ENCODE results near the gene USP21.

Gene USP21

DNA sequence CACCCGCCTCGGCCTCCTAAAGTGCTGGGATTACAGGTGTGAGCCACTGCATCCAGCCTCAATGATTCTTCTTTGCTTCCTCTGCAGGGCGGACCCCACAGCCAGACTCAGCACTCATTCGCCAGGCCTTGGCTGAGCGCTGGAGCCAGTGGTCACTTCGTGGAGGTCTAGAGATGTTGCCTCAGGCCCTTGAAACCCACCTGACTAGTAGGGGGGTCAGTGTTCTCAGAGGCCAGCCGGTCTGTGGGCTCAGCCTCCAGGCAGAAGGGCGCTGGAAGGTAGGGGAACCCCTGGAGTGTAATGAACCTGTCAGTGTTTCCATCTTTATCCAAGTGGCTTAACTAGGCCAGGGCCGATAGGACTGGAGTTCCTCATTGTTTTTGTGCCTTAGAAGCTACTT is 9.6 kb downstream of the USP21 start:
- no peak overlapping the region for H2BK5ac ChIP-seq (ENCODE audit: low read length)
- H4K8ac ChIP-seq (ENCODE audit: low read depth, low read length), result no peak overlapping the region
- no peak for DNase-seq
- no peaks in the 10 kb centered on the region for H3K27me3 ChIP-seq (ENCODE audit: insufficient read depth, low read length, poor library complexity)
- H4K5ac ChIP-seq (ENCODE audit: low read length), result no peak overlapping the region
- H3K4me2 ChIP-seq (ENCODE audit: low read length), result no peak overlapping the region
- no peak overlapping the region for H3K9ac ChIP-seq (ENCODE audit: low read length)
- no peak overlapping the region for H3K27ac ChIP-seq (ENCODE audit: low read depth, low read length)
- H3K56ac ChIP-seq (ENCODE audit: low read length), result no peak overlapping the region
- H3K18ac ChIP-seq (ENCODE audit: low read length), result no peak overlapping the region
- no peak overlapping the region for H3K23ac ChIP-seq (ENCODE audit: low read length)
- no peak overlapping the region for H2BK15ac ChIP-seq (replicated peaks; ENCODE audit: low read depth)
- no peak overlapping the region for H2AK5ac ChIP-seq (ENCODE audit: low read length)
- no peak overlapping the region for H2BK120ac ChIP-seq (ENCODE audit: low read depth, low read length)
- no peaks in the 10 kb centered on the region for H3K79me2 ChIP-seq (ENCODE audit: control insufficient read depth, insufficient read depth, low read length)
- no peaks in the 10 kb centered on the region for H3K79me1 ChIP-seq (ENCODE audit: low read length)
- H3K36me3 ChIP-seq (ENCODE audit: control insufficient read depth, insufficient read depth, low read length), result peaks cover 10% of the 10 kb centered on the region
- H3K4me1 ChIP-seq (ENCODE audit: control insufficient read depth, low read depth, low read length), result no peaks in the 10 kb centered on the region
- H3K4me3 ChIP-seq (ENCODE audit: low read length), result no peak overlapping the region
- H3K4ac ChIP-seq (ENCODE audit: low read depth, low read length), result no peak overlapping the region
- WGBS (ENCODE audit: extremely low coverage, insufficient coverage, low lambda C conversion rate), result no CpG with 5 or more reads among the region's 9 CpGs

DNA sequence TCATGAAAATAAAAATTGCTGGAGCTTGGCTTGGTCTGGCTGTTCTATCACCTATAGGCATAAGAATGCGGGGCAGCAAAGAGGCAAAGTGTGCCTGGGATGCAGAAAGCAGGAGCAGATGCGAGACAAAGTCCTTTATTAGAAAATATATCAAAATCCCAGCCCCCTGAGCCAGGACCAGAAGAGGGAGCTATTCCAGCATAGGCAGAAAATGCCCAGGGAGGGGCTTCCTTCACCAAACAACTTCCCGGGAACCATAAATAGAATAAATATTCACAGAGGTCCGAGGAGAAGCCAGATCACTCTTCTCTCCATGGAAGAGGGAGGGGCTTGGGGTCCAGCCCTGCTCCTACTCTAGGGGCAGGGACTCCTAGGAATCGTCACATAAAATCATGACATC is 11.9 kb downstream of the USP21 start:
- Histone ChIP-seq H3K27me3 (ENCODE audit: insufficient read depth, low read length, poor library complexity) (no peaks in the 10 kb centered on the region), H3K18ac (ENCODE audit: low read length) (no peak overlapping the region), H2BK5ac (ENCODE audit: low read length) (no peak overlapping the region), H2AK5ac (ENCODE audit: low read length) (no peak overlapping the region), H2BK120ac (ENCODE audit: low read depth, low read length) (no peak overlapping the region), H3K23ac (ENCODE audit: low read length) (no peak overlapping the region), H3K36me3 (ENCODE audit: control insufficient read depth, insufficient read depth, low read length) (peaks cover 10% of the 10 kb centered on the region), H3K4ac (ENCODE audit: low read depth, low read length) (no peak overlapping the region), H3K79me1 (ENCODE audit: low read length) (peaks cover 2% of the 10 kb centered on the region), H4K8ac (ENCODE audit: low read depth, low read length) (no peak overlapping the region), H3K4me1 (ENCODE audit: control insufficient read depth, low read depth, low read length) (no peaks in the 10 kb centered on the region), H3K9ac (ENCODE audit: low read length) (no peak overlapping the region), H4K5ac (ENCODE audit: low read length) (no peak overlapping the region), H3K4me2 (ENCODE audit: low read length) (no peak overlapping the region), H3K4me3 (ENCODE audit: low read length) (no peak overlapping the region), H3K79me2 (ENCODE audit: control insufficient read depth, insufficient read depth, low read length) (no peaks in the 10 kb centered on the region), H3K56ac (ENCODE audit: low read length) (no peak overlapping the region), H3K27ac (ENCODE audit: low read depth, low read length) (no peak overlapping the region), H2BK15ac (replicated peaks; ENCODE audit: low read depth) (no peak overlapping the region)
- WGBS (ENCODE audit: extremely low coverage, insufficient coverage, low lambda C conversion rate), result no CpG with 5 or more reads among the region's 5 CpGs
- no peak for DNase-seq

DNA sequence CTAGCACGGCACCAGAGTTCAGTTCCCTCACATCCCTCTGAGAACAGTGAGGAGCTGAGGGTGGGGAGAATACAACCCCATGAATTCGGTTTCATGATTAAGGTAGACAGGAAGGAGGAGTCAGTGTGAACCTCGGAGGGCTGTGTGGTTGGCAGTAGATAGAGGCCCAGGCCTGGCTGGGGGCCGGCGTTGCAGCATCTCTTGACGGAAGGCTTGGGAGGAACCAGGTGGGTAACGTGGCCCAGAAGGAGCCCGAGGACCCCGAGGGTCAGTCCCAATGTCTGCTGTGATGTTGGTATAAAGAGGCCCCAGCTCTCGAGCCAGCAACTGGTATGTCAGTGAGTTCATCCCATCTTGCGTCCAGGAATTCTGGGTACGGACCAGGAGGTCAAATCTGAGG is 12.4 kb downstream of the USP21 start:
- peaks cover 4% of the 10 kb centered on the region for H3K79me2 ChIP-seq (ENCODE audit: control insufficient read depth, insufficient read depth, low read length)
- H3K36me3 ChIP-seq (ENCODE audit: control insufficient read depth, insufficient read depth, low read length), result peaks cover 10% of the 10 kb centered on the region
- no peak overlapping the region for H3K4me3 ChIP-seq (ENCODE audit: low read length)
- no peak overlapping the region for H3K18ac ChIP-seq (ENCODE audit: low read length)
- no peaks in the 10 kb centered on the region for H3K27me3 ChIP-seq (ENCODE audit: insufficient read depth, low read length, poor library complexity)
- no peak overlapping the region for H2BK120ac ChIP-seq (ENCODE audit: low read depth, low read length)
- no peak overlapping the region for H2BK5ac ChIP-seq (ENCODE audit: low read length)
- H4K8ac ChIP-seq (ENCODE audit: low read depth, low read length), result no peak overlapping the region
- no CpG with 5 or more reads among the region's 12 CpGs for WGBS (ENCODE audit: extremely low coverage, insufficient coverage, low lambda C conversion rate)
- no peak overlapping the region for H4K5ac ChIP-seq (ENCODE audit: low read length)
- H2BK15ac ChIP-seq (replicated peaks; ENCODE audit: low read depth), result no peak overlapping the region
- no peak overlapping the region for H3K4ac ChIP-seq (ENCODE audit: low read depth, low read length)
- no peak overlapping the region for H3K4me2 ChIP-seq (ENCODE audit: low read length)
- no peak overlapping the region for H3K27ac ChIP-seq (ENCODE audit: low read depth, low read length)
- H3K4me1 ChIP-seq (ENCODE audit: control insufficient read depth, low read depth, low read length), result peaks cover 4% of the 10 kb centered on the region
- no peak overlapping the region for H3K23ac ChIP-seq (ENCODE audit: low read length)
- no peak overlapping the region for H2AK5ac ChIP-seq (ENCODE audit: low read length)
- H3K9ac ChIP-seq (ENCODE audit: low read length), result no peak overlapping the region
- H3K79me1 ChIP-seq (ENCODE audit: low read length), result peaks cover 6% of the 10 kb centered on the region
- H3K56ac ChIP-seq (ENCODE audit: low read length), result no peak overlapping the region
- no peak for DNase-seq

DNA sequence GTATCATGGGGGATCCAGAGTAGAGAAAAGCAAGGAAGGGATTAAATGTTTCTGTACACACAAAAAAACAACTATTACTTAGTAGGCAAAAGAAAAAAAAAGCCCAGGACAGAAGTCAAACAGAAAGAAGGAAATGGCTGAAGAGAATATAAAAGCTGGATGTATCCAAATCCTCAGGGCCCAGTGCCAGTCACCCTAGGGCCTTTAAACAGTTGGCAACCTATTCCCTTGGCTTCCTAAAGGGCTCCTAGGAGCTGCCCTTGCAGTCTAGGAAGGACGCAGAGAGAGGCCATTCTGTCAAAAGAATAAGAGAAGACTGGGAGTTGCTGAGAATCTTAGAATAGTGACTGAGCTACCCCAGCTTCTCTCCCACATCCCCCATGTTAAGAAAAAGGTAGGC is 13.0 kb downstream of the USP21 start:
- Histone ChIP-seq H3K4me2 (ENCODE audit: low read length) (no peak overlapping the region), H3K27ac (ENCODE audit: low read depth, low read length) (no peak overlapping the region), H3K79me2 (ENCODE audit: control insufficient read depth, insufficient read depth, low read length) (peaks cover 4% of the 10 kb centered on the region), H4K5ac (ENCODE audit: low read length) (no peak overlapping the region), H3K36me3 (ENCODE audit: control insufficient read depth, insufficient read depth, low read length) (peaks cover 10% of the 10 kb centered on the region), H3K4ac (ENCODE audit: low read depth, low read length) (no peak overlapping the region), H2AK5ac (ENCODE audit: low read length) (no peak overlapping the region), H3K18ac (ENCODE audit: low read length) (no peak overlapping the region), H3K4me1 (ENCODE audit: control insufficient read depth, low read depth, low read length) (peaks cover 4% of the 10 kb centered on the region), H3K9ac (ENCODE audit: low read length) (no peak overlapping the region), H2BK15ac (replicated peaks; ENCODE audit: low read depth) (no peak overlapping the region), H3K27me3 (ENCODE audit: insufficient read depth, low read length, poor library complexity) (no peaks in the 10 kb centered on the region), H3K56ac (ENCODE audit: low read length) (no peak overlapping the region), H4K8ac (ENCODE audit: low read depth, low read length) (no peak overlapping the region), H3K79me1 (ENCODE audit: low read length) (peaks cover 6% of the 10 kb centered on the region), H2BK5ac (ENCODE audit: low read length) (no peak overlapping the region), H3K23ac (ENCODE audit: low read length) (no peak overlapping the region), H2BK120ac (ENCODE audit: low read depth, low read length) (no peak overlapping the region), H3K4me3 (ENCODE audit: low read length) (no peak overlapping the region)
- no peak for DNase-seq
- no CpG with 5 or more reads among the region's 1 CpG for WGBS (ENCODE audit: extremely low coverage, insufficient coverage, low lambda C conversion rate)

DNA sequence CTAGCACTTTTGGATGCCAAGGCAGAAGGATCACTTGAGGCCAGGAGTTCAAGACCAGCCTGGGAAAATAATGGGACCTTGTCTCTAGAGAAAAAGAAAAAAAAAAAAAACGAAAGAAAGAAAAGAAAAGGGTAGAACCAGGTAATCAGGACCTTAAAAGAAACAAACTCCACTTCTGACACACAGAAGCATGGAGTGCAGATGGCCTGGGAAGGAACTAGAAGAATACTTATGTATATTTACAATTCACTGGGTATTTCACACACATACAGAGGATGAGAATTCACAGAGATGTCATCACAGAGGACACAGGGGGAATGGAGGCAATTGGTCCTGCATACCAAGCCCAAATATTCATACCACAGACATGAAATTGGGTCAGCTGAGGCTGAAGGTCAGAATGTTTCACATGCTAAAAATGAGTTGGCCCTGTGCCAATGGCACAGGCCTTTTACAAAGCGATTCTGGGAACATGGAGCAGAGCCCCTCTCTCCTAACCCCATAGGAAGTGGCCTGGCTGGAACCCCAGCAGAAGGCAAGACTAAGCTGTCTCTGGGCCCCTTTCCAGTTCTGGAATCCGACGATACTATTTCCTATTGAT is 13.6 kb downstream of the USP21 start:
- no peak overlapping the region for H3K23ac ChIP-seq (ENCODE audit: low read length)
- no peak overlapping the region for H2AK5ac ChIP-seq (ENCODE audit: low read length)
- WGBS (ENCODE audit: extremely low coverage, insufficient coverage, low lambda C conversion rate), result no CpG with 5 or more reads among the region's 4 CpGs
- DNase-seq, result no peak
- peaks cover 6% of the 10 kb centered on the region for H3K79me1 ChIP-seq (ENCODE audit: low read length)
- H3K4me3 ChIP-seq (ENCODE audit: low read length), result no peak overlapping the region
- no peak overlapping the region for H2BK15ac ChIP-seq (replicated peaks; ENCODE audit: low read depth)
- H3K9ac ChIP-seq (ENCODE audit: low read length), result no peak overlapping the region
- H3K27ac ChIP-seq (ENCODE audit: low read depth, low read length), result no peak overlapping the region
- H2BK5ac ChIP-seq (ENCODE audit: low read length), result no peak overlapping the region
- peaks cover 4% of the 10 kb centered on the region for H3K79me2 ChIP-seq (ENCODE audit: control insufficient read depth, insufficient read depth, low read length)
- no peaks in the 10 kb centered on the region for H3K27me3 ChIP-seq (ENCODE audit: insufficient read depth, low read length, poor library complexity)
- peaks cover 10% of the 10 kb centered on the region for H3K36me3 ChIP-seq (ENCODE audit: control insufficient read depth, insufficient read depth, low read length)
- peaks cover 5% of the 10 kb centered on the region for H3K4me1 ChIP-seq (ENCODE audit: control insufficient read depth, low read depth, low read length)
- no peak overlapping the region for H2BK120ac ChIP-seq (ENCODE audit: low read depth, low read length)
- H3K4me2 ChIP-seq (ENCODE audit: low read length), result no peak overlapping the region
- no peak overlapping the region for H3K56ac ChIP-seq (ENCODE audit: low read length)
- no peak overlapping the region for H4K8ac ChIP-seq (ENCODE audit: low read depth, low read length)
- no peak overlapping the region for H3K4ac ChIP-seq (ENCODE audit: low read depth, low read length)
- no peak overlapping the region for H3K18ac ChIP-seq (ENCODE audit: low read length)
- H4K5ac ChIP-seq (ENCODE audit: low read length), result no peak overlapping the region

DNA sequence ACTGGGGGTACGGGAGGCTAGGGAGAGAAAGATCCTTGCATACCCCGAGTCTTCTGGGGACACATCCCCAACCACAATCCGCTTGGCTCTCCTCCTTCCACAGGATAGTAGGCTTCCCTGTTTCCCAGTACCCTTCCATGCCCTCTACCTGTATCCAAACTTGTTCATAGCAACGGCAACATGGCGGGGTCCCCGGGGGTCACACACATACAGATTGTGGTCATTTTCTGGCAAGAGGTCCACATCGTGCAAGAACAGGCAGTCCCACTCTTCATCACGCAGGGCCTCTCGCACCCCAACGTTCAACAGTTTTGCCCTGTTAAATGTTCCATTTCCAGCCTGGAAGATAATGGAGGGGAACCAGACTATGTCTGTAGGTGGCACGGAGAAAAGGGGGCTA is 14.4 kb downstream of the USP21 start:
- Histone ChIP-seq H2BK5ac (ENCODE audit: low read length) (no peak overlapping the region), H3K56ac (ENCODE audit: low read length) (no peak overlapping the region), H3K79me2 (ENCODE audit: control insufficient read depth, insufficient read depth, low read length) (peaks cover 4% of the 10 kb centered on the region), H3K27ac (ENCODE audit: low read depth, low read length) (no peak overlapping the region), H4K8ac (ENCODE audit: low read depth, low read length) (no peak overlapping the region), H2BK15ac (replicated peaks; ENCODE audit: low read depth) (no peak overlapping the region), H3K4me1 (ENCODE audit: control insufficient read depth, low read depth, low read length) (peaks cover 8% of the 10 kb centered on the region), H3K4ac (ENCODE audit: low read depth, low read length) (no peak overlapping the region), H3K36me3 (ENCODE audit: control insufficient read depth, insufficient read depth, low read length) (peaks cover 10% of the 10 kb centered on the region), H2BK120ac (ENCODE audit: low read depth, low read length) (no peak overlapping the region), H3K4me3 (ENCODE audit: low read length) (no peak overlapping the region), H3K9ac (ENCODE audit: low read length) (no peak overlapping the region), H3K23ac (ENCODE audit: low read length) (no peak overlapping the region), H3K18ac (ENCODE audit: low read length) (no peak overlapping the region), H3K79me1 (ENCODE audit: low read length) (peaks cover 6% of the 10 kb centered on the region), H2AK5ac (ENCODE audit: low read length) (no peak overlapping the region), H4K5ac (ENCODE audit: low read length) (no peak overlapping the region), H3K27me3 (ENCODE audit: insufficient read depth, low read length, poor library complexity) (no peaks in the 10 kb centered on the region), H3K4me2 (ENCODE audit: low read length) (no peak overlapping the region)
- no CpG with 5 or more reads among the region's 11 CpGs for WGBS (ENCODE audit: extremely low coverage, insufficient coverage, low lambda C conversion rate)
- no peak for DNase-seq

Data from mesendoderm (in vitro differentiated cells).